Activated CD8-positive, alpha-beta memory T cell treated with anti-CD3 and anti-CD28 coated beads, Interleukin-2, amount 50 U/mL, for 48 hours (primary cell): ENCODE data around the gene MAL.
A peak's percentile ranks its signal among the peaks of the same experiment; 100 is the strongest.

ENCODE experiments used
- DNase-seq: peaks from one replicate; pipeline ENCODE4 v3.0.0-alpha.2; 2020

Gene MAL

DNA sequence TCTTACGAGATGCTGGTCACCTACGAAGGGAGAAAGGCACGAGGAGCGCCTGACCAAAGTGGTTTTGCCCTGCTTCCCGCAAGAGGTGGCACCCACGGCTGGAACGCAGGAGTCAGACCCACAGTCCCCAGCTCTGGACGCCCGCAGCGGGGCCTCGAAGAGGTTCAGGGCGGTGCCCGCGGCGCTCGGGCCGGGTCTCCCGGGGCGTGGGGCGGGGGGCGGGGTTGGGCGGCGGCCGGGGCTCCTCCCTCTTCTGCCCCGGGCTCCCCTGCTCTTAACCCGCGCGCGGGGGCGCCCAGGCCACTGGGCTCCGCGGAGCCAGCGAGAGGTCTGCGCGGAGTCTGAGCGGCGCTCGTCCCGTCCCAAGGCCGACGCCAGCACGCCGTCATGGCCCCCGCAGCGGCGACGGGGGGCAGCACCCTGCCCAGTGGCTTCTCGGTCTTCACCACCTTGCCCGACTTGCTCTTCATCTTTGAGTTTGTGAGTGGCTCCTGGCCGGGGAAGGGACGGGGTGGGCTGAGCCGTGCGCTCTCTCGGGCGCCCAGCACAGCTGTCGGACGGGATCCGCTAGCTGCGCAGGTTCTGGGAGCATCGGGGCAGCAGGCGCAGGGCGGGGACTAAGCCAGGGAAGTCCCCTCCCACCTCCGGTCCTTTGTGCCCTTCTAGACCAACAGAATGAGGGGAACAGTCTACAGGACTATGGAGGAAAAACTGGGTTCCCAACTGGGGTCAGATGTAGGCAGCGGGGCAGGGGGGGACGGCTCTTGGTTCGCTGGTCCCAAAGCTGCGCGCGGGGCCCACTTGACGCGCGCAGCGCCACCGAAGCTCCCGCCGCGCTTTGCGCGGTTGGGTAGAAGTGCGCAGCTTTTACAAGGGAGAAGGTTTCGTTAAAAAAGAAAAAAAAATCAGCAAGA is at the start of gene MAL:
MAL (plus strand) TSS at position 303 of the 914 bp plus-strand sequence; CDS start at position 388, 85 bp downstream.
- peak; percentile 80 for DNase-seq

DNA sequence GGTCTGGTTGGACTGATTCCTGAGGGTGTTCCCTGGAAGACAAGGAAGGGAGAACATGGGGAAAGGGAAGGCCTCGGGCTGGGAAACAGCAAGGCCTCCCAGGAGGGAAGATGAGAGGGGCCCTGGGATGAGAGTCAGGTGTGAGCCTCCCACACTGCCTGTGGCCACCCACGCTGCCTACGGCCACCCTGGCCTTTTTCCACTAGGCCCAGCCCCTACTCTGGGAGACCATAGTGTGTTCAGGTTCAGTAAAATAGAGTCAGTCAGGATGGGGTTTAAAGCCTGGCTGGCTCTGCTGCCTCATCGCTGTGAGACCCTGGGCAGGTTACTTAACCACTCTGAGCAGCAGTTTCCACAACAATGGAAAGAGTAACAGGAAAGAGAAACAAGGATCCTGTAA is 47.7 kb upstream of the MAL start:
- DNase-seq = peak; percentile 12

DNA sequence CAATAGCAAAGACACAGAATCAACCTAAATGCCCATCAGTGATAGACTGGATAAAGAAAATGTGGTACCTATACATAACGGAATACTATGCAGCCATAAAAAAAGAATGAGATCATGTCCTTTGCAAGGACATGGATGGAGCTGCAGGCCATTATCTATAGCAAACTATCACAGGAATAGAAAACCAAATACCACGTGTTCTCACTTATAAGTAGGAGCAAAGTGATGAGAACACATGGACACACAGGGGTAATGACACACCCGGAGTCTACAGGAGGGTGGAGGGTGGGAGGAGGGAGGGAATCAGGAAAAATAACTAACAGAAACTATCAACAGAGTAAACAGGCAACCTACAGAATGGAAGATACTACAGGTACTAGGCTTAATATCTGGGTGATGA is 46.6 kb upstream of the MAL start:
- no peak for DNase-seq

DNA sequence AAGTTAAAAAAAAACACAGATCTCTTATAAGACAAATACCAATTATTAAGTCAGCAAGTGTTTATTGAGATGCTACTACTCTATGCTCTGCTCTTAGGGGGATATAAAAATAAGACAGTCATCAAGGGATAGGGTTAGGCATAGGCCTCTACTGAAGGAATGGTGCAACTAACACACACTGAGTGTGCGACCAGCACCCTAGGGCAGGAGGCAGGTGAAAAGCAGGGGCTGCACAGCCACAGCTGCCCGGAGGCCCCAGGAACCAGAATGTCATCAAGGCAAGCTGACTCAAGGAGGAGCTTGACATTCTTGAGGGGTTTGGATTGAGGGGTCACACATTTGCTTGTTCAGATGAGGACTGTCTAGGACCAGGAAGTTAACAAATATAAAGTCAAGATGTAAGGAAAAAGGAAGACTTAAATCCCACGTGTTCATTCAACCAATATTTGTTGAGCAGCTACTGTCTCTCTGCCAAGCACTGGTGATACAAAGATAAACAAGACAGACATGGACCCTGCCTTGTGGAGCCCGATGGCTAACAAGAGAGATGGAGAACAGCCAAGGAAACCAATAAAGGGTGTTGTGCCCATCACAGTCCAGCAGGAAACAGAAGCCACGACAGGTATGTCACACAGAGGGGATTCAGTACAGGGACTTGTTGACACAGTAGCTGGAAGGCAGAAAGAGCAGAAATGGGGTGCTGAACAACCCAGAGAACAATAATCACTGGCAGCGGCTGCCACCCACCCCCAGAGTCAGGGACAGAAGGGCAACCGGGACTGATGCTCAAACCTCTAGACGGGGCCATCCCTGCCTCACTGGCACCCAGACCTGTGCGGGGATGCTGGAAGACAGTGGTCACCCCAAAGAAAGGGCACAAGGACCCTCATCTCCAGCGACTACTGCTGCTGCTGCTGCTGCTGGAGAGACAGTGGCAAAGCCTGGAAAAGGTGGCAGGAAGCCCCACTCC is 45.8 kb upstream of the MAL start:
- DNase-seq = peak; percentile 38

DNA sequence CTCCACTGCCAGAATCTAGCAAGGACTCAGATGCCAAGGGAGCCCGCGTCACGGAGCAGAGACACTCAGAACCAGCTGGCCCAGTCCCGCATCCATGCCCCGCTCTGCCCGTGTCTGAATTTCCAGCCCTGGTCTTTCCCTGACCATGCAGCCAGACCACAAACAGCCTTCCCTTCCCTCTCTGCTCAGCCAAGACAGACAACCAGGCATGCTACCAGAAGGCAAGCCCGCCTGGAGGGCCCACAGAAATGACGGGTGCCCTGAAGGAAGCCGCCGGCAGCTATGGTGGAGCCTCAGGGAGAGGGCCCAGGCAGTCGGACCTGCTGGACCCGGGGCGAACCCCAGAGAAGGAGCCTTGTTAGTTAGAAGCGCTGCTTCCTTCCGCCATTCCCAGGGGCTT is 45.1 kb upstream of the MAL start:
- DNase-seq = peak; percentile 42

DNA sequence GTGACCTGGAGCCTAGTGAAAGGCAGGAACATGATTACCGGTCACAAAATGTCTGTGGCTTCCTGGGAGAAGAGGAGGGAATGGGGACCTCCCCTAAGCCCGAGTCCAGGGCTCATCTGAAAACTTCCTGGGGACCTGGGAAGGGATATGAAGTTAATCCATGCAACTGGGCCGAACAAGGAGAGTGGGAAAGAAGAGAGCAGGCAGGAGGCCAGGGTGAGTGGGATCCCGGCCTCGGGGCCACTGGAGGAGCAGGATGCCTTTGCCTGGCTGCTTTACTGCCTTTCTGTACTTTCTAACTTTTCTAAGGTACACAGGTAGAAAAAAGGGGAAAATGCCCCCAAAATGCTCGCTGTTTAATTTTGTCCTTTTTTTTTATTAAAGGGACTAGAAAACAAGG is 43.4 kb upstream of the MAL start:
- peak; percentile 1 for DNase-seq

DNA sequence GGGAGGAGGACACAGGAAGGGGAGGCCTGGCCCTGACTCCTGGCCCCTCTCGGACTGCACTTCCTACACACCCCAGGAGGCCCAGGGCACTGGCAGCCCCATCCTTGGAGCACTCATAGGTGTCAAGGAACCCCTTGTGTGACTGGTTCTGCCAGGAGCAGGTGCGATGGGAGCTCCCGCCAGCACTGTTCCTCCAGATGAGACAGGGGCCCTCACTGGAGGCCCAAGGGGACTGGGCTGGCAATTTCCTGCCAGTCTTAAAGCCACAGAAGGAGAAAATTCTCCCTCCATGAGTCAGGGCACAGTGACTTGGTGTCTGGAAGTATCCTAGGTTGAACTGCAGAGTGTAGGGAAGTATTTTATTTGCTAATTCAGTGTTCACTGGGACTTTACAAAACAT is 42.8 kb upstream of the MAL start:
- DNase-seq = peak; percentile 47

DNA sequence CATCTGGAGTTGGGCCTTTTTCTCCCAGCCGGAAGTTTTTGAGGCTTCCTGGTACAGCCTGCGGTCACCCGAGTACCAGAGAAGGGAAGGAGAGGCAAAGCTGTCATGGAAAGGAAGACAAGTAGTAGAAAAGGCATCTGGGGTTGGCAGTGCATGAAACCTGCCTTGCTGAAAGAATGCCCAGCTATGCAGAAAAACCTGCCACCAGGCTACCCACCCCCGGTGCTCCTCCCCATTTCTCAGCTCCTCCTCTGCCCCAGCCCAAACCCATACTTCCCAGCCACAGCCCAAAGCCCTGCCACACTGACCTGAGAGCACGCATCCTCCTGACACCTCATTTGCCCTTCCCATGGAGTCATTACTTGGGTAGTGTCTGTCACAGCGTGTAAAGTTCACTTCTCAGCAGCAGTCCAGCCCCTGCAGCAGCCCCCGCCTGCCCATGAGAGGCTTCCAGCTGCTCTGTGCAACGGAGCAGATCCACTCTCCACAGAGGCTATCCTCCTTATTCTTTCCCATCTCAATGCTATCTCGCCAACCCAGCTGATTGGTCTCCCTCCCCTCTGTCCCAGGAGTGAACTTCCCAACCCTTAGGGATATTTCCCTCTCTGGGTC is 40.4 kb upstream of the MAL start:
- peak; percentile 25 for DNase-seq

DNA sequence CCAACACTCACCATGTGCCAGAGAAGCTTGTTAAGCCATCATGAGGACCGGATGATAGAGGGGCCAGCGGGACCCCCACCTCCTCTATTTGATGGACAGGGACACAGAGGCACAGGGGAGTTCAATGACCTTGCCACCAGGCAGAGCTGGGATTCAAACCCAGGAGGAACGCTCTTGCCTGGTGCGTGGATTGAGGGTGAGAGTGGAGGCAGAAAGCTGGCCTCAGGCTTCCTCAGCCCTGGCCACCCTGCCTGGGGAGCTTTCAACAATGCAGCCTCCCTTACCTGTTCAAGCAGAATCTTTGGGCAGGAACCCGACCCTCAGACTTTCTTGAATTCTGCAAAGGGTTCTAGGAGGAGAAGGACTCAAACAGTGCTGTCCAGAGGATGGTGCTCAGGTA is 39.9 kb upstream of the MAL start:
- DNase-seq = peak; percentile 12

DNA sequence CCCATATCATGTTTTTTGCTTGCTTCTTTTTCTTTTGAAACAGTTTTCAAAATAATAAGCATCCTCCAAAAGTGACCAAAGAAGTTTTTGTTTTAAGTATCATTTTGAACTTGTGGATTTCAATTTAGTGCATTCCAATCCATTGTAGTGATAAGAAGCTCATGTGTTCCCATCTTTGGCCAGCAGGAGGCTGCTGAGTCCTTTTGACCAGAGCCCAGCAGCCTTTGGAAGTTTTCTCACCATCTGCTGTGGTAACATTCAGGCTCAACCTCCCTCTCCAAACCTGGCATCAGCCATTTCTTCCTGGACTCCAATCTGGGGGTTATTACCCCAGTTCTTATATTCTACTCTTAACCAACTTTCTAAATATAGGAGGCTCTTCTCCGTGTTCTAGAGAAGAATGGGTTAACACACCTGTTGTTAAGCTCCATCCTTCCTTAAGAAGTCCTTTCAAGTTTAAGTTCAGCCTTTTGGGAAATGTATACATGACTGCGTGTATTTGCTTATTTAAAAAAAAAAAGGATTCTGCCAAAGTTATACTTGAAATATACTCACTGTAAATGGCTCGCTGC is 39.0 kb upstream of the MAL start:
- peak; percentile 58 for DNase-seq

DNA sequence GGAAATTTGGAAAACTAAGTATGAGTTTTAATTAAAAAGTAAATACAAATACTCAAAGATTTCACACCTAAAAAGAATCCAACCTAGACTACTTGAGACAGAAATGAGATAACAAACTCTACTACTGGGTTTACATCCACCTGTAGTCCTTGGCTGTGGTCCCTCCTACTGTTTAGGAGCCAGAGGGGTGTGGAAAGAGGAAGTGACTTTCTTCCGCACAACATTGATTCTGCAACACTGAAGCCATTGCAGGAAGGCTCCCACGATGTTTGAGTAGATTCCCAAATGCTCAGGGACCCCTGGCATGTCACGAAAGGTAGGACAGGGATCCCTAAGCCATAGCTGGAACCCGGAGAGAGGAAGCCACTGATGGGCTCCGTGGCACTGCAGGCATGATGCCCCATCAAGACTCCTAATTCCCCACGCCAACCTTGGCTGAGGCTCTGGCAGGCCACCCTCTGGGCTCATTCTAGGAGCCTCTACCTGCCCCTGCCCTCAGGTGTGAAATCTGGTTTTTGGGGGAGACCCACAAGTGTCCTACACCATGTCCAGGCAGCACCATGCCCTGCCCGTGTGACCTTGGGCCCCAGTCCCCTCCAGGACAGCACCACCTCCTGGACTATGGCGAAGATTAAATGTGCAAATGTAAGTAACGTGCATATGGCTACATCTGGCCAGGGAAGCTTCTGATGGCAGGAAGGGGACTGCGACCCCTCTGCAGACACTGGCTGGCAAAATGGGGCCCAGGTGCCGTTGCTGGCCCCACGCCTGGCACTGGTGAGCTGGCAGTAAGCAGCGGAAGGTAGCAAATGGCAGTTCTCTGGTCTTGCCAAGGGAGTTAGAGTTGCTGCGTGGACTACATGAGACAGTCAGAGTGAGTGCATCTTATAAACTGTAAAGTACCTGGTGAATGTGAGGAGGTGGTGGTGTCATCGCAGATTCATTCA is 38.2 kb upstream of the MAL start:
- peak; percentile 25 for DNase-seq

DNA sequence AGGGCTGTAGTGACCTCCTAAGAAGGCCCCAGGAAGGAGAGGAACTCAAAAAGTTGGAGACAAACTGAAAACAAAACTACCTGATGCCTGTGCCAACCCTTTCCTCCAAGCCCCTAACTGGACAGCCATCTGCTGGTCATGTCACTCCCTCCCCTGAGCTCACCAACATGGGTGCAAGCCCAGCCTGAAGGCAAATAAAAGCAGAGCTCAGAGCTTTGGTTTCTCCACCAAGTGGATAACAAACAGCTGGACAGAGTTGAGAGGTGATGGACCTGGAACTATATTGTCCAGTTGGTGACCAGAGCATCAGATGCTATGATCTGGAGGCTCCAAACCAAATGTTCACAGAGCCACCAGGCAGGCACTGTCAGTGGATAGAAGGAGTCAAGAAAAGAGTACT is 34.6 kb upstream of the MAL start:
- DNase-seq = peak; percentile 15

DNA sequence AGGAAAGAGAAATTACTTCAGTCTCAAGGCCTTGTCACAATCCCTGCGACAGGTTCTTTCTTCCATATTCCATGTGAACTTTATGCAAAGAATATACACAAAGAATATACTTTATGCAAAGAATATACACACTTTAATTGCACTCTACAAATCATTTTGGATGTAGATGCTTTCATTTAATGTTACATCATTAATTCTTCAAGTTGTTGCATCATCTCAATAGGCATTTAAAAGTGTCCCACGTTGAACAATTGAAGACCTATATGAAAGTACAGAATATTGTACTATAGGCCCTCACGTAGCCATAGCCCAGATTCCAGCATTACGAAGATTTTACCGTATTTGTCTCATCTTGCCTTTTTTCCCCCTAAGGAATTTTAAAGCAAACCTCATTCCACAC is 33.1 kb upstream of the MAL start:
- DNase-seq = no peak

DNA sequence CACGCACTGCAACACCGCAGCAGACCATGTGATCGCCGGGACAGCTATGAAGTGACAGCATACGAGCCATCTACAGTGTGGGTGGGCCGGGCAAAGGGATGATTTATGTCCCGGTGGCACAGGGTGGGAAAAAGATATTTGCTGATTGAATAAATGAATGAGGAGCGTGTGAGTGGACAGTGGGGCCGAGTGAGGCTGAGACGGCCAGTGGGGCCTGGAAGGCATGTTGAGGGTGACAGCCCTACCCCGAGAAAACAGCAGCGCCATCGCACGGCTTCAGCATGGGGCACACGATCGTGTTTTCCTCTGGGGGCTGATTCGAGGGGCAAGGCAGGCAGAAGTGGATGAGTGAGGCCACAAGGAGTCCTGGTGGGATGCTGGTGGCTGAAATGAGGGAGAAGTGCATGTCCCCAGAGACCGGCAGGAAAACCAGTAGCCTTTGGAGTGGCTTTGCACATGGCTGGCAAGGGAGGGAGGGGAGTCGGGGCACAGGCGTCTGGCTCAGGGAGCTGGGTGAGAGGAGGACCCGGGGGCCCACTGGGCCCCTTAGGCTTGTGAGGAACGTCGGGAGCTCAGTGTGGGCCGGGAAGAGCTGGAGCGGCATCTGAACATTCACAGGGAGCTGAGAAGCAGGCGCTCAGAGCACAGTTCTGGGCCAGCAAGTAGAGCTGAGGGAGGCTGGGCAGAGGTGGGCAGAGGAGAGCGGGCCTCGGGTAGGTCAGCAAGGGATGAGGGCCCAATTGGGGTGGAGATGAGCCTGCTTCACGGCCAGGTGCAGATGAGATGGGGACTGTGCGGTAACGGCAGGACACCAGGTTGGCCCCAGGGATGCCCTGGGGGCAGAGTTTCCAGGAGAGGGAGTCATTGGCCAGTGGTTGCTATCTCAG is 32.1 kb upstream of the MAL start:
- DNase-seq = peak; percentile 30

DNA sequence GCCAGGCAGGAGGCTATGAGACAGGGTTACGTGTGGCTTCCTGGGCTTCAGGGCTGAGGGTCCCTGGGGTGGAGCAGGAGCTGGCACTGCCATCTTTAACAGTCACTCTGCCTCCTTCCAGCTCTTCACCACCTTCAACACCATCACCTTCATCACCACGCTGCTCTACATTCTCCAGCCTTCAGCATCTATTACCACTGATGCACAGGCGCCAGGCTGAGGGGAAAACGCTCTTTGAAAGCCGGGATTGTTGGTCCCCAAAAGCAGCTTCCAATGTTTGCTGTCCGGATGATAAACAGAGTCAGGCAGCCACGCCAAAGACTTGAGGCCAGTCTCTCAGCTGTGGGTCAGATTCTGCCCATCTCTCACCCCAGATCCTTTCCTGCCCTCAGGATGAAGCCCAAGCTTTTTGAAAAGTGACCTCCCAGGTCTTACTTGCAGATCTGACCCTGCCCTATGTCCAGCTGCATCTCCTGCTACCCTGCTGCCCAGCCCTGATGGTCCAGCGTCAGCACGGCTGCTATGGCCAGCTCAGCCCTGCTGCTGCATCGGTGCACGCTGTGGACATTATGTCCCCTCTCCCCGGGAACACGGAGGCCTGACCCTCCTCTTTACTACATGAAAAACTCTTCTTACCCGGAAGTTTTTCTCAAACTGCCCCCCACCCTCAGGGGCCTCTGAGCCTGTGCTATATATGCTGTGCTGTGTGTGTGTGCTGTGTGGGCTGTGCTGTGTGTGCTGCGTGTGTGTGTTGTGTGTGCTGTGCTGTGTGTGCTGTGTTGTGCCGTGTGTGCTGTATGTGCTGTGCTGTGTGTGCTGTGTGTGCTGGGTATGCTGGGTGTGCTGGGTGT is 31.2 kb upstream of the MAL start:
- DNase-seq = peak; percentile 23

DNA sequence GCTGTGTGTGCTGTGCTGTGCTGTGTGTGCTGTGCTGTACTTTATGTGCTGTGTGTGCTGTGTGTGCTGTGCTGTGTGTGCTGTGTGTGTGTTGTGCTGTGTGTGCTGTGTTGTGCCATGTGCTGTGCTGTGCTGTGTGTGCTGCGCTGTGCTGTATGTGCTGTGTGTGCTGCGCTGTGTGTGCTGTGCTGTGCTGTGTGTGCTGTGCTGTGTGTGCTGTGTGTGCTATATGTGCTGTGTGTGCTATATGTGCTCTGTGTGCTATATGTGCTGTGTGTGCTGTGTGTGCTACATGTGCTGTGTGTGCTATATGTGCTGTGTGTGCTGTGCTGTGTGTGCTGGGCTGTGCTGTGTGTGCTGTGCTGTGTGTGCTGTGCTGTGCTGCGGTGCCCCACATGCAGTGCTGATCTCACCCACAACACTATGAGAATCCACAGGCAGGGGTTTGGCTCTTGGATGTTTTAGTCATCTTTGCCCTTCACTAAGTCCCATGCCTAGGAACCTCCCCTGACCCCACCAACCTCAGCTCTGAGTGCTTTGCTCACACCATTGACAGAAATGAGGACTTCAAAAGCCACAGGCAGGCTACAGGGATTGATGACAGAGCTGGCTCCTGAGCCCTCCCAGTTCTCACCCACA is 30.5 kb upstream of the MAL start:
- no peak for DNase-seq

DNA sequence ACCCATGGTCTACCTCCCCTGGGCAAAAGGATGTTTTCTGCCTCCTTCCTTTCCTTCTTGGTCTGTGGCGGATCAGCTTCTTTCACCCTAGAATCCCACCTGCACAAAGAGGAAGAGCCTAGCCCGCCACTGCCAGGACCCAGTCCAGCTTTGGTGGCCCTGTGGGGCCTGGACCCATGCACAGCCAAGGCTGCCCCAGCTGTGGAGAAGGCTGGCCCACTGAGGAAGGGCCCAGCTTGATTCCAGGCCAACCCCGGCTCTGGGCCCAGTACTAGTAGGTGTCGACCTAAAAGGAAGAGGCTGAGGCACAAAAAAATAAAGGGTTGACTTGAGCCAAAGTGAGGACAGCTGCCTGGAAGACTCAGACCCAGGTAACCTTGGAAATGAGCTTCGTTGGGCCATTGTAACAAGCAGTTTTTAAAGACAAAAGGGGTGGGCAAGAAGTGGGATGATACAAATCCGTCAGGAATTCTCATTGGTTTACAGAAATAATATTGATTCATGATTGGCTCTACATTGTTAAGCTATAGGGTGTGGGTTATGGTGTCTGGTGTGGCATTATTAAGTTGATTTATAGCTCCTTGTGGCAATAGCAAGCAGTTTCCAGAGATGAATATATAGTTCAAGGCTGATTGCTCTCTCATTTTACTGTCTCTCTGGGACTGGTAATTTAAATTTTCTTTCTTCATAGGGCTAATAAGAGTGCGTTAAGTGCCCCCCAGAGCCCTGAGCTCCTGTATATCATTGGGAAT is 29.8 kb upstream of the MAL start:
- DNase-seq = no peak
